Activated CD4-positive, alpha-beta T cell treated with anti-CD3 and anti-CD28 coated beads, Interleukin-2, amount 50 U/mL, for 16 hours (primary cell): Measurements from ENCODE around the gene AHNAK2.
"Not testable (repeated sequence)": the region's sequence is repeated elsewhere in the genome, so short reads cannot be mapped to it uniquely, and the experiment has no call there.

Experiments used
- DNase-seq: peaks from one replicate; pipeline ENCODE4 v3.0.0-alpha.2; 2020

The AHNAK2 gene

GRCh38 chr14:104924421-104925213 lies 53.6 kb downstream of the AHNAK2 start, which contains the start of gene PLD4:
TSS of gene PLD4 (plus strand) at chr14:104924879. CDS start at chr14:104927141, 2,262 bp downstream.
- DNase-seq = no peak

- DNase-seq = no peak
Measured at GRCh38 chr14:104923640-104924420, 54.3 kb downstream of the AHNAK2 start.

GRCh38 chr14:104919993-104920315 lies 58.2 kb downstream of the AHNAK2 start:
- no peak for DNase-seq

DNA sequence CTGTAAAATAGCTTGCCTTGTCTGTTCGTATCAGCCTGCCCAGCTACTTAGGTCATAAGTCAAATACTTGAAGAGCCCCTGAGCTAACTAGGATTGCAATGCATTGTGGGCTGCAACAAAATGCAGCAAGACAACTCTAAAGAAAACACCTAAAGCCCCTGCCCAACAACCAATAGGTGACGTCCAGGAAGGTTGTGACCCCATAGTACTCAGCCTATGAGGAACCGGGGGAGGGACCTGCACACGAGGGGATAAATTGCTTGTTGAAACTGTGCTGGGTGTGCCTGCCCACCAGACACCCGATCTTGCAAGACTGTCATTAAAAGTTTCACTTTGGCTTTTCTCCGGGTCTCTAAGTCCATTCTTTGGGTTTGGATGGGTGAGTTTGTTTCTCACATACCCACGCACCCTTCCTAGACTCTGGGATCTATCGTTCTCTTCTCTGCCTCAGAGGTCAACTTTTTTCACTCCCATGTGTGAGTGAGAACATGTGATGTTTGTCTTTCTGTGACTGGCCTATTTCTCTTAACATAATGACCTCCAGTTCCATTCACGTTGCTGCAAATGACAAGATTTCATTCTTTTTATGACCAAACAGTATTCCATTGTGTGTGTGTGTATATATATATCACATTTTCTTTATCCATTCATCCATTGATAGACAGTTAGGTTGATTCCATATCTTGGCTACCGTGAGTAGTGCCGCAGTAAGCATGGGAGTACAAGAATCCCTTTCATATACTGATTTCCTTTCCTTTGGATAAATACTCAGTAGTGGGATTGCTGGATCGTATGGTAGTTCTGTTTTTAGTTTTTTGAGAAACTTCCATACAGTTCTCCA lies 58.8 kb downstream of the AHNAK2 start:
- DNase-seq = not testable (repeated sequence)

DNA sequence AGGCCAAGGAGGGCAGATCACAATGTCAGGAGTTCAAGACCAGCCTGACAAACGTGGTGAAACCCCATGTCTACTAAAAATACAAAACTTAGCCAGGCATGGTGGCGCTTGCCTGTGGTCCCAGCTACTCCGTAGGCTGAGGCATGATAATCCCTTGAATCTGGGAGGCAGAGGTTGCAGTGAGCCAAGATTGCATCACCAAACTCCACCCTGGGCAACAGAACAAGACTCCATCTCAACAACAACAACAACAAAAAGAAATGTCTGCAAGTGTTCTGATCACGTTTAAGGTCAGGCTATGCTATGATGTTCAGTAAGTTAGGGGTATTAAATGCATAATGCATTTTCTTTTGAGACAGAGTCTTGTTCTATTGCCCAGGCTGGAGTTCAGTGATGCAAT lies 60.2 kb downstream of the AHNAK2 start:
- DNase-seq = no peak

GRCh38 chr14:104917116-104917515 lies 61.1 kb downstream of the AHNAK2 start:
- DNase-seq = no peak

DNA sequence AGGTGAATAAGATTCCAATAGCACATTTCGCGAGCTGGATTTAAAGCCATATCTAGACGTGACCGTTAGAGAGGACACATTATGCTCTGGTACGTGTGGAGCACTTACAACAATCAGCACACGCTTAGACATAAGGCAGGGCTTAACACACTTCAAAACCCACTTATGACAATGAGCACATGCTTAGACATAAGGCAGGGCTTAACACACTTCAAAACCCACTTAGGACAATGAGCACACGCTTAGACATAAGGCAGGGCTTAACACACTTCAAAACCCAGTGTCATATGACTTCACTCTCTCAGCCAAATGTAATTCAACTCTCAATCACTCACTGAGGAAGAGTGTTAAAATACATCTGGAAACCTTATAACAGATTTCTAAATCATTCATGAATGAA lies 64.7 kb downstream of the AHNAK2 start:
- DNase-seq = no peak

GRCh38 chr14:104912053-104912452 lies 66.1 kb downstream of the AHNAK2 start:
- DNase-seq = no peak

- DNase-seq = no peak
Measured at GRCh38 chr14:104908303-104908702, 69.9 kb downstream of the AHNAK2 start.

DNA sequence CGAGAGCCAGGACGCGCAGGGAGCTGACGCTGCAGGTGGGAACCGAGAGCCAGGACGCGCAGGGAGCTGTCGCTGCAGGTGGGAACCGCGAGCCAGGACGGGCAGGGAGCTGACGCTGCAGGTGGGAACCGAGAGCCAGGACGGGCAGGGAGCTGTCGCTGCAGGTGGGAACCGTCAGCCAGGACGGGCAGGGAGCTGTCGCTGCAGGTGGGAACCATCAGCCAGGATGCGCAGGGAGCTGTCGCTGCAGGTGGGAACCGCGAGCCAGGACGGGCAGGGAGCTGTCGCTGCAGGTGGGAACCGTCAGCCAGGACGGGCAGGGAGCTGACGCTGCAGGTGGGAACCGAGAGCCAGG lies 72.6 kb downstream of the AHNAK2 start:
- DNase-seq = not testable (repeated sequence)

GRCh38 chr14:104904650-104905578 lies 73.3 kb downstream of the AHNAK2 start:
- DNase-seq = not testable (repeated sequence)

- no peak for DNase-seq
Measured at GRCh38 chr14:104903990-104904389, 74.2 kb downstream of the AHNAK2 start.

GRCh38 chr14:104900639-104901512 lies 77.3 kb downstream of the AHNAK2 start:
- no peak for DNase-seq

- DNase-seq = no peak
Measured at GRCh38 chr14:104899781-104900180, 78.4 kb downstream of the AHNAK2 start.

- no peak for DNase-seq
Measured at GRCh38 chr14:104898870-104899510, 79.2 kb downstream of the AHNAK2 start.

DNA sequence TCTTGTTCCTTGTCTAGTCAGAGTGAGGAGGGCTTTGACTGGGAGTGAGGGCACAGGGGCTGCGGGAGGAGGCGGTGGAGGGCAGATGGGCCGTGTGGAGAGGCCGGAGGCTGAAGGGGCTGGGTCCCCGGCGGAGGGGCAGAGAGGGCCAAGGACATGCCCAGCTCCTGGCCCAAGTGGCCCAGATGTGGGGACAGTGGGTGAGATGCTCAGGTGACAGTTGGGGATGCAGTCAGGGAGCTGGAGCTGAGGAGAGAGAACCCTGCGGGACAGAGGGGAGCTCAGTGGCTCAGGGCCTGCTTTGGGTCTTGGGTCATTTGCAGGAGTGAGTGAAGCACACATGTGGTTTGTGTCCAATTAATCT lies 80.0 kb downstream of the AHNAK2 start:
- no peak for DNase-seq

GRCh38 chr14:104897330-104898194 lies 80.6 kb downstream of the AHNAK2 start:
- no peak for DNase-seq

GRCh38 chr14:104895786-104896661 lies 82.2 kb downstream of the AHNAK2 start:
- DNase-seq = no peak
